ENCODE results near the gene ZNF253. TPM values are rescaled to one million over a fixed set of nuclear protein-coding genes. Genes with fewer than 3 reads are reported as not detected.
A peak's percentile ranks its signal among the peaks of the same experiment; 100 is the strongest.
"Not testable (repeated sequence)": the region's sequence is repeated elsewhere in the genome, so short reads cannot be mapped to it uniquely, and the experiment has no call there.

The ZNF253 gene
- total RNA-seq, 4 donors from 2014 or later, result 10.1 to 24.7 (median 19.0) TPM

DNA sequence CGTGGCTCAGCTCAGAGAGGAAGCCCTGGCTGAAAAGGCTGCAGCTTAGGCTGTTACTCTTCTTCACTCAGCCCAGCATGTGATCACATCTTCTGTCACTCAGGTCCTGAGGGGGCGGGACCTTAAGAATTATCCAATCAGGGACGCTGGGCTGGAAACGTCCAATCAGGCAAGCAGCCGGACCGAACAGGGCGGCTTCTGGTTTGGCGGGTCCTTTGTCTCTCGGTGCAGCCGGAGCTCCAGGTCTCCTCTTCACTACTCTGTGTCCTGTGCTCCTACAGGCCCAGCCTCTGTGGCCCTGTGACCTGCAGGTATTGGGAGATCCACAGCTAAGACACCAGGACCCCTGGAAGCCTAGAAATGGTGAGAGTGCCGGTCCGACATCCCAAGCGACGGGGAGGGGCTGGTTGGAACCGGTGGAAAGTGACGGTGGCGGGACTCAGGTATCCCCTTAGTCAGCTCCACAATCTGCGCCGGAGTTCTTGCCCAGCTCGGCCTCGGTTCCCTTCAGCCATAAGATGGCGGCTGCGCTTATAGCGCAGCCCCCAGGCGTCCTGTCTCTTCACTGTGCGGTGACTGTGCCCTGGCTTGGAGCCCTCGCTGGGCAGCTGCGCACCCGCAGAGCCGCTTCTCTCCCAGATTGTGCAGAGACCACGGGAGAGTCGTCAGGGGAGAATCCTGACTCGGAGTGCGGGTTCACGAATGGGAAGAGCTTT is 35.2 kb downstream of the ZNF253 start, which contains the start of gene ZNF93:
Gene ZNF93 (plus strand): TSS at position 218 of the 716 bp plus-strand sequence. CDS start 143 bp downstream, at position 361.
- Histone ChIP-seq H3K4me1 (no peaks in the 10 kb centered on the region), H3K36me3 (no peaks in the 10 kb centered on the region), H3K27ac (peak within 1 kb of the TSS; percentile 93 to 95), H3K4me3 (peak within 1 kb of the TSS; percentile 70 to 75), H3K9me3 (no peaks in the 10 kb centered on the region), H3K27me3 (no peaks in the 10 kb centered on the region)
- intact Hi-C loops (cut with DNase I; ENCODE audit: low total_unique reads), result no loop called here
- DNase-seq, result peak; percentile 94 to 97
- TF ChIP-seq POLR2A (IDR thresholded peaks at IDR 0.05), result peak; percentile 69 to 90
- TF ChIP-seq, protein P1, sequence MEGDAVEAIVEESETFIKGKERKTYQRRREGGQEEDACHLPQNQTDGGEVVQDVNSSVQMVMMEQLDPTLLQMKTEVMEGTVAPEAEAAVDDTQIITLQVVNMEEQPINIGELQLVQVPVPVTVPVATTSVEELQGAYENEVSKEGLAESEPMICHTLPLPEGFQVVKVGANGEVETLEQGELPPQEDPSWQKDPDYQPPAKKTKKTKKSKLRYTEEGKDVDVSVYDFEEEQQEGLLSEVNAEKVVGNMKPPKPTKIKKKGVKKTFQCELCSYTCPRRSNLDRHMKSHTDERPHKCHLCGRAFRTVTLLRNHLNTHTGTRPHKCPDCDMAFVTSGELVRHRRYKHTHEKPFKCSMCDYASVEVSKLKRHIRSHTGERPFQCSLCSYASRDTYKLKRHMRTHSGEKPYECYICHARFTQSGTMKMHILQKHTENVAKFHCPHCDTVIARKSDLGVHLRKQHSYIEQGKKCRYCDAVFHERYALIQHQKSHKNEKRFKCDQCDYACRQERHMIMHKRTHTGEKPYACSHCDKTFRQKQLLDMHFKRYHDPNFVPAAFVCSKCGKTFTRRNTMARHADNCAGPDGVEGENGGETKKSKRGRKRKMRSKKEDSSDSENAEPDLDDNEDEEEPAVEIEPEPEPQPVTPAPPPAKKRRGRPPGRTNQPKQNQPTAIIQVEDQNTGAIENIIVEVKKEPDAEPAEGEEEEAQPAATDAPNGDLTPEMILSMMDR (IDR thresholded peaks at IDR 0.05), result no peak

DNA sequence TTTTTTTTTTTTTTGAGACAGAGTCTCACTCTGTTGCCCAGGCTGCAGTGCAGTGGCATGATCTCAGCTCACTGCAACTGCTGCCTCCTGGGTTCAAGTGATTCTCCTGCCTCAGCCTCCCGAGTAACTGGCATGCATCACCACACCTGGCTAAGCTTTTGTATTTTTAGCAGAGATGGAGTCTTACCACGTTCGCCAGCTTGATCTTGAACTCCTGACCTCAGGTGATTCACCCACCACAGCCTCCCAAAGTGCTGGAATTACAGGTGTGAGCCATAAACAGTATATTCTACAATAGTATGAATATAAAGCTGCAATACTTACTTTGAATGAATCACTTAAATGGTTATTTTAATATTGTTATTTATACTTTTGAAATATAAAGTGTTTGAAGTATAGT is 41.9 kb downstream of the ZNF253 start:
- H3K27ac ChIP-seq; H3K27me3 ChIP-seq; H3K36me3 ChIP-seq; DNase-seq; H3K4me3 ChIP-seq; H3K4me1 ChIP-seq; intact Hi-C loops (cut with DNase I; ENCODE audit: low total_unique reads); H3K9me3 ChIP-seq: not testable (repeated sequence)

DNA sequence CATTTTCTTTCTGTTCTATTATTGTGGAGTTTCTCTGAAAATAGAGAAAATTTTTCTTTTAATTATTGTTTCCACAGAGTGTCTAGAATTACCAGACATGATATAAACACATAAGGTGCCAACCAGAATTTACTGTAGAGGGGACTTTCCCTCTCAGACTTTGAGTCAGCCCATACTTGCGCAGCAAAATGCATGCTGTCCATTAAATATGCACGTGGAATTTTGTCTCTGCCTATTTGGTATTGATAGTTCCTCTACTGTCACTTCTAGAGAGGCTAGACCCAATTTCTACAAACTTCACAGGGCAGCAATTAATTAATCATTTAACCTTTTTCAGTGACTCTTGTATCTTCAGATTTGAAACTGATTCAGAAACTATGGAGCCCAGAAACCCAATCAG is 44.0 kb downstream of the ZNF253 start:
- Histone ChIP-seq H3K9me3 (no peaks in the 10 kb centered on the region), H3K27me3 (no peaks in the 10 kb centered on the region), H3K36me3 (no peaks in the 10 kb centered on the region), H3K4me1 (no peaks in the 10 kb centered on the region), H3K27ac (no peak overlapping the region), H3K4me3 (no peak overlapping the region)
- TF ChIP-seq POLR2A (IDR thresholded peaks at IDR 0.05), result no peak
- TF ChIP-seq, protein P1 (IDR thresholded peaks at IDR 0.05), result no peak
- DNase-seq, result no peak
- intact Hi-C loops (cut with DNase I; ENCODE audit: low total_unique reads), result no loop called here

DNA sequence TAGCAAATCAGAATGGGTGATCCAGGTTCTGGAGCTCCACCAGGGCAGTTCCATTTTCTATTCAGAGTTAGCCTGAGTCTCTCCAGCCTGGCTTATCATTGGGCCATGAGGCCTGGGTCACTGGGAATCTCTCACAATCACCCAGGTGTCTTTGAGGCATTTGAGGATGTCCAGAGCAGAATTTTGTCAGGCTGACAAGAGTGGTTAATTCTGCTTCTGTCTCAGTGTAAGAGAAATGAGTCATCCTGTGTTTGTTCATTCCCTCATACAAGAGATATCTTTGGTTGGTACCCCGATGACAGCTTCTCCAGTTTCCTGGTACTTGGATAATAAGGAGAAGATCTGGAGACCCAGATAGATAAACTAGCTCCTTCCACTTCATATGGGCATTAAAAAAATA is 45.5 kb downstream of the ZNF253 start:
- no peaks in the 10 kb centered on the region for H3K9me3 ChIP-seq
- H3K27ac ChIP-seq, result peak overlapping the region; percentile 2 to 34
- no peaks in the 10 kb centered on the region for H3K4me1 ChIP-seq
- no peak for TF ChIP-seq POLR2A (IDR thresholded peaks at IDR 0.05)
- TF ChIP-seq, protein P1 (IDR thresholded peaks at IDR 0.05), result no peak
- no peaks in the 10 kb centered on the region for H3K36me3 ChIP-seq
- intact Hi-C loops (cut with DNase I; ENCODE audit: low total_unique reads), result no loop called here
- no peak overlapping the region for H3K4me3 ChIP-seq
- H3K27me3 ChIP-seq, result no peaks in the 10 kb centered on the region
- peak in 1 of 2 donors; percentile 40 for DNase-seq

DNA sequence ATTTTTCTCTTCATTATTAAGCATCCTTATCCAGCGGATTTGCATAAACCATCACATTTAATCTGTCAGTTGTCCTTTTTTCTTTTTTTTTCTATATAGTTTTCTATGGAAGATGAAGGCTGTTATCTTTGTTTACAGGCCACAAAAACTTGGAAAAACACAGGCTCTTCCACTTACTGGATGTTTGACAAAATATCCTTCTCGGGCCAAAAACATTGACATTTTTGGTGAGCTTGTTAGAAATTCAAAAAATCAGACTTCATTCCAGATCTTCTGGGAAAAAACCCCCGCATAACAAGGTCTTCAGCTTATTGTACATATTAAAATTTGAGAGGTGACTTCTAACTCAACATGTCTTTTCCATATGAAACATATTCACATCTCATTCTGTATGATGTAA is 48.9 kb downstream of the ZNF253 start:
- Histone ChIP-seq H3K27ac (no peak overlapping the region), H3K4me1 (no peaks in the 10 kb centered on the region), H3K36me3 (no peaks in the 10 kb centered on the region), H3K4me3 (no peak overlapping the region), H3K27me3 (no peaks in the 10 kb centered on the region), H3K9me3 (no peaks in the 10 kb centered on the region)
- no peak for TF ChIP-seq POLR2A (IDR thresholded peaks at IDR 0.05)
- TF ChIP-seq, protein P1 (IDR thresholded peaks at IDR 0.05), result no peak
- intact Hi-C loops (cut with DNase I; ENCODE audit: low total_unique reads), result no loop called here
- DNase-seq, result no peak
